Measurements from ENCODE around the gene TES.
"Not testable (repeated sequence)": the region's sequence is repeated elsewhere in the genome, so short reads cannot be mapped to it uniquely, and the experiment has no call there.

TES gene

GRCh38 chr7:116293139-116293538 lies 82.8 kb downstream of the TES start:
- DNase-seq: no peak

- DNase-seq: no peak
Observed at GRCh38 chr7:116293633-116294032, 83.3 kb downstream of the TES start.

GRCh38 chr7:116295903-116296302 lies 85.6 kb downstream of the TES start:
- DNase-seq: not testable (repeated sequence)

GRCh38 chr7:116298055-116298454 lies 87.7 kb downstream of the TES start:
- DNase-seq: no peak

- DNase-seq: no peak
Observed at GRCh38 chr7:116298576-116298975, 88.2 kb downstream of the TES start.

- DNase-seq: no peak
Observed at GRCh38 chr7:116305485-116306408, 95.4 kb downstream of the TES start.

GRCh38 chr7:116306409-116307048 lies 96.2 kb downstream of the TES start:
- DNase-seq: no peak

- no peak for DNase-seq
Observed at GRCh38 chr7:116307253-116307652, 96.9 kb downstream of the TES start.
